ENCODE data around the gene MOGAT1.
"Not testable (repeated sequence)": the region's sequence is repeated elsewhere in the genome, so short reads cannot be mapped to it uniquely, and the experiment has no call there.

DNA sequence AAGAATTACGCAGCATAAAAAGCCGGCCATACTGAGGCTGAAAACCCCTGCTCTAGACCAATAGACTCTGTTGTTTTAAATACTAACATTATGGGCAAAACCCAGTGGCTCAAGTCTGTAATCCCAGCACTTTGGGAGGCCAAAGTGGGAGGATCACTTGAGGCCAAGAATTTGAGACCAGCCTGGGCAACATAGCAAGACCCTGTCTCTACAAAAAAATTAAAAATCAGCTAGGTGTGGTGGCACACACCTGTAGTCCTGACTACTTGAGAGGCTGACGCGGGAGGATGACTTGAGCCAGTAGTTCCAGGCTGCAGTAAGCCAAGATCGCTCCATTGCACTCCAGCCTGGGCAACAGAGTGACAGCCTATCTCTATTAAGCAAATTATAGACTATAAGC lies 84.1 kb downstream of the MOGAT1 start:
- not testable (repeated sequence) for TF ChIP-seq CEBPB (IDR thresholded peaks at IDR 0.05; ENCODE audit: low read depth); POLR2AphosphoS5 (IDR thresholded peaks at IDR 0.05; ENCODE audit: low read depth, low read length); SIN3A (IDR thresholded peaks at IDR 0.05; ENCODE audit: low read depth); CTCF (IDR thresholded peaks at IDR 0.05 in 2 of 3, conservative IDR thresholded peaks at IDR 0.05 in 1 of 3; ENCODE audit: borderline replicate concordance in 1 of 3, insufficient read depth in 1 of 3, low read depth in 2 of 3, low read length in 2 of 3); CBX3 (IDR thresholded peaks at IDR 0.05; ENCODE audit: low read depth); POLR2A (IDR thresholded peaks at IDR 0.05; ENCODE audit: borderline replicate concordance, extremely low read depth, insufficient read depth, insufficient read length); EZH2 (IDR thresholded peaks at IDR 0.05); EZH2phosphoT487 (IDR thresholded peaks at IDR 0.05; ENCODE audit: borderline replicate concordance); MAX (IDR thresholded peaks at IDR 0.05); RAD21 (IDR thresholded peaks at IDR 0.05; ENCODE audit: low read depth); ELF1 (IDR thresholded peaks at IDR 0.05; ENCODE audit: borderline replicate concordance, low read depth)

Measured in HCT116 (cell line).